ENCODE data around the gene RNF152. TPM values are rescaled to one million over a fixed set of nuclear protein-coding genes. Genes with fewer than 3 reads are reported as not detected.
"Not testable (repeated sequence)": the region's sequence is repeated elsewhere in the genome, so short reads cannot be mapped to it uniquely, and the experiment has no call there.

RNF152 gene
- total RNA-seq, 3 donors from 2014 or later: 8.6 to 64.5 (median 31.5) TPM

DNA sequence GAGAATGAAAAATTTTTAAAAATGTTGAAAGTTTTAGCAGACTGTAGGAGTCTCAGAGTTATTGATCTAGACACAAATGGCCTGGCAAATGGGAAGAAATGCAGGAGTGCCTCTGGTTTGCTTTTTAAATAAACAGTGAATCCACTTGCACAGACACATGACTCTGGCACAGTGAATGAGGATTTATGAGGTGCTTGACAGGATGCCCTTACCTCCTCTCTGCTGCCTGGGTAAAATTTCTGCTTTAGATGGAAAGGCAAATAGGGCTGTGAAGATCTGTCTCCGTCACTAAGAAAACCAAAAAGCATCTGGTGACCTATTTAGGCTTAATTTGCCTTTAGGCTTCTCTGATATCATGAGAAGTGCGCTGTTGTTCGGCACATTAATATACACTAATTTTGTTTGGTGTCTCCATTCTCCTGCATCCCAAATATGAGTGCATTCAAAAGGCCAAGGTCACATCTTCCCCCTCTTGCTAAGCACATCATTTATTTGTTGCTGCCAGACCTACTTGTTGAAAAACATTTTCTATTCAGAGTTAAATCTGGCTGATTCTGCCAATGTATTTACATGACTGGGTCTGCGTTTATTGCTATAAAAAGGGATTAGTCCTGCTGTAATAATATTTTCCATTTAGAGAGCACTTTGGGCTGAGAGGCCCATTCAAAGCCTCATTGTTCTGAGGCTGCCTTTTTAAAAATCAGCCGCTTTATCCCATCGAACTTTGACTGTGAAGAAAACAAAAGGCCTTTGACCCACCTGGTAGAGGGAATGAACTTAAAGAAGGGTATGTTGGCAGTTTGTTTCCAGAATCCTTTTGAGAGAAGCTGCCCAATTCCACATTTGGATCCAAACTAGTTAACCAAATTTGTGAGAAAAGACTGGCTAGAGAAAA lies 94.9 kb downstream of the RNF152 start:
- Histone ChIP-seq H3K4me1 (no peaks in the 10 kb centered on the region), H3K36me3 (no peaks in the 10 kb centered on the region), H3K27ac (no peak overlapping the region), H3K4me3 (no peak overlapping the region), H3K9me3 (no peaks in the 10 kb centered on the region), H3K27me3 (no peaks in the 10 kb centered on the region)
- TF ChIP-seq POLR2A (IDR thresholded peaks at IDR 0.05) (no peak), POLR2AphosphoS5 (IDR thresholded peaks at IDR 0.05) (no peak), CTCF (IDR thresholded peaks at IDR 0.05) (no peak)
- no peak for DNase-seq (ENCODE audit: low spot score in 2 of 2)
- intact Hi-C loops (cut with DNase I; ENCODE audit: low total_unique reads): no loop called here

- no peak overlapping the region for H3K27ac ChIP-seq
- no peak overlapping the region for H3K4me3 ChIP-seq
- no peak for TF ChIP-seq POLR2A (IDR thresholded peaks at IDR 0.05)
- TF ChIP-seq CTCF (IDR thresholded peaks at IDR 0.05): no peak
- no peak for TF ChIP-seq POLR2AphosphoS5 (IDR thresholded peaks at IDR 0.05)
- H3K4me1 ChIP-seq: no peaks in the 10 kb centered on the region
- H3K9me3 ChIP-seq: peaks cover 0 to 6% of the 10 kb centered on the region in 2 donors
- no peaks in the 10 kb centered on the region for H3K27me3 ChIP-seq
- DNase-seq (ENCODE audit: low spot score in 2 of 2): no peak
- no peaks in the 10 kb centered on the region for H3K36me3 ChIP-seq
- intact Hi-C loops (cut with DNase I; ENCODE audit: low total_unique reads): no loop called here
Measured at GRCh38 chr18:61791031-61791430, 101.8 kb downstream of the RNF152 start.

DNA sequence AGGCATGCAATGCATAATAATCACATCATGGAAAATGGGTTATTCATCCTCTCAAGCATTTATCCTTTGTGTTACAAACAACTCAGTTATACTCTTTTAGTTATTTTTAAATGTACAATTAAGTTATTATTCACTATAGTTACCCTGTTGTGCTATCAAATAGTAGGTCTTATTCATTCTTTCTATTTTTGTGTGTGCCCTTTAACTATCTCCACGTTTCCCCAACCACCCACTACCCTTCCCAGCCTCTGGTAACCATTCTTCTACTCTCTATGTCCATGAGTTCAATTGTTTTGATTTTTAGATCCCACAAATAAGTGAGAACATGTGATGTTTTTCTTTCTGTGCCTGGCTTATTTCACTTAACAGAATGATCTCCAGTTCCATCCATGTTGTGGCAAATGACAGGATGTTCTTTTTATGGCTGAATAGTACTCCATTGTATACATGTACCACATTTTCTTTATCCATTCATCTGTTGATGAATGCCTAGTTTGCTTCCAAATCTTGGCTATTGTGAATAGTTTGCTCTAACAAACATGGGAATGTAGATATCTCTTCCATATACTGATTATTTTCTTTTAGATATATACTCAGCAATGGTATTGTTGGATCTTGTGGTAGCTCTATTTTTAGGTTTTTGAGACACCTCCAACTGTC lies 105.7 kb downstream of the RNF152 start:
- not testable (repeated sequence) for DNase-seq (ENCODE audit: low spot score in 2 of 2); H3K9me3 ChIP-seq

GRCh38 chr18:61785588-61785987 lies 107.2 kb downstream of the RNF152 start:
- Histone ChIP-seq H3K4me3 (no peak overlapping the region), H3K27ac (no peak overlapping the region), H3K4me1 (no peaks in the 10 kb centered on the region), H3K9me3 (peaks cover 0 to 6% of the 10 kb centered on the region in 2 donors), H3K36me3 (no peaks in the 10 kb centered on the region), H3K27me3 (no peaks in the 10 kb centered on the region)
- no peak for DNase-seq (ENCODE audit: low spot score in 2 of 2)
- TF ChIP-seq POLR2AphosphoS5 (IDR thresholded peaks at IDR 0.05) (no peak), POLR2A (IDR thresholded peaks at IDR 0.05) (no peak), CTCF (IDR thresholded peaks at IDR 0.05) (no peak)
- intact Hi-C loops (cut with DNase I; ENCODE audit: low total_unique reads): no loop called here

More for the DNA sequence above, 105.7 kb downstream of the RNF152 start:
- H3K27me3 ChIP-seq; H3K27ac ChIP-seq; H3K4me3 ChIP-seq; intact Hi-C loops (cut with DNase I; ENCODE audit: low total_unique reads); H3K4me1 ChIP-seq; H3K36me3 ChIP-seq: not testable (repeated sequence)

GRCh38 chr18:61784834-61785233 lies 108.0 kb downstream of the RNF152 start:
- Histone ChIP-seq H3K36me3 (no peaks in the 10 kb centered on the region), H3K4me3 (no peak overlapping the region), H3K27me3 (no peaks in the 10 kb centered on the region), H3K9me3 (peaks cover 0 to 6% of the 10 kb centered on the region in 2 donors), H3K27ac (no peak overlapping the region), H3K4me1 (no peaks in the 10 kb centered on the region)
- no peak for DNase-seq (ENCODE audit: low spot score in 2 of 2)
- TF ChIP-seq CTCF (IDR thresholded peaks at IDR 0.05) (no peak), POLR2AphosphoS5 (IDR thresholded peaks at IDR 0.05) (no peak), POLR2A (IDR thresholded peaks at IDR 0.05) (no peak)
- intact Hi-C loops (cut with DNase I; ENCODE audit: low total_unique reads): no loop called here
